CD14-positive monocyte (primary cell): ENCODE results near the gene UBTFL1. TPM values are rescaled to one million over a fixed set of nuclear protein-coding genes. Genes with fewer than 3 reads are reported as not detected.

Experiments
- DNase-seq, 3 donors: peaks; one replicate each; pipeline ENCODE4 v3.0.0-alpha.2; 2011 to 2022
- H2AFZ ChIP-seq: 2 replicates; pipeline ENCODE4 v1.6.0; 2012; ENCODE audit warnings: mild to moderate bottlenecking, low read depth, low read length, inconsistent platforms; ENCODE audit not compliant: insufficient read depth, poor library complexity, severe bottlenecking
- H3K27ac ChIP-seq, 2 donors: 1 replicate in 1 of 2; 2 replicates in 1 of 2; pipeline ENCODE4 v1.5.1; 2012 to 2013; ENCODE audit warnings: low read length in 2 of 2, control low read depth in 1 of 2, inconsistent platforms in 1 of 2, low read depth in 1 of 2, mild to moderate bottlenecking in 1 of 2
- H3K27me3 ChIP-seq, 2 donors: one replicate each; pipeline versions ENCODE4 v1.6.0 to v1.6.1; 2011 to 2013; ENCODE audit warnings: low read length in 2 of 2; ENCODE audit not compliant: control insufficient read depth in 2 of 2, insufficient read depth in 2 of 2
- H3K36me3 ChIP-seq, 2 donors: replicated peaks in 1 of 2; 1 replicate in 1 of 2; 2 replicates in 1 of 2; pipeline versions ENCODE4 v1.5.1 to v1.6.1; 2012 to 2013; ENCODE audit warnings: low read length in 2 of 2, control low read depth in 1 of 2, inconsistent platforms in 1 of 2, mild to moderate bottlenecking in 1 of 2; ENCODE audit not compliant: insufficient read depth in 2 of 2, control insufficient read depth in 1 of 2
- H3K4me1 ChIP-seq, 2 donors: 1 replicate in 1 of 2; 2 replicates in 1 of 2; pipeline versions ENCODE4 v1.5.1 to v1.6.1; 2012 to 2013; ENCODE audit warnings: low read length in 2 of 2, control low read depth in 1 of 2, inconsistent platforms in 1 of 2, mild to moderate bottlenecking in 1 of 2, moderate library complexity in 1 of 2; ENCODE audit not compliant: insufficient read depth in 2 of 2, control insufficient read depth in 1 of 2
- H3K4me2 ChIP-seq: replicated peaks from 2 replicates; pipeline ENCODE3; 2012; ENCODE audit warnings: low read length, moderate library complexity, mild to moderate bottlenecking; ENCODE audit not compliant: poor library complexity, severe bottlenecking; ENCODE audit errors: extremely low read depth
- H3K4me3 ChIP-seq, 3 experiments: fragments of 200-600 bp in 1 of 3; sonication (generic) in 1 of 3; replicated peaks in 1 of 3; 1 replicate in 2 of 3; 2 replicates in 1 of 3; pipeline ENCODE4 v1.5.1; 2011 to 2013; ENCODE audit warnings: low read length in 3 of 3, mild to moderate bottlenecking in 3 of 3, control low read depth in 2 of 3, low read depth in 2 of 3, inconsistent platforms in 1 of 3, moderate library complexity in 1 of 3
- H3K79me2 ChIP-seq: 2 replicates; pipeline ENCODE4 v1.6.0; 2012; ENCODE audit warnings: mild to moderate bottlenecking, control low read depth, inconsistent platforms, low read length, moderate library complexity; ENCODE audit not compliant: insufficient read depth
- H3K9ac ChIP-seq: 2 replicates; pipeline ENCODE4 v1.6.0; 2017; ENCODE audit warnings: low read length, mild to moderate bottlenecking; ENCODE audit not compliant: insufficient read depth, poor library complexity, severe bottlenecking
- H3K9me3 ChIP-seq, 2 donors: replicated peaks in 1 of 2; 1 replicate in 1 of 2; 2 replicates in 1 of 2; pipeline versions ENCODE4 v1.5.1 to v1.6.1; 2012 to 2013; ENCODE audit warnings: low read length in 2 of 2, control low read depth in 1 of 2; ENCODE audit not compliant: control insufficient read depth in 1 of 2, insufficient read depth in 1 of 2
- H4K20me1 ChIP-seq: 2 replicates; pipeline ENCODE4 v1.6.0; 2012; ENCODE audit warnings: mild to moderate bottlenecking, low read length, control low read depth, moderate library complexity; ENCODE audit not compliant: insufficient read depth
- H3K27ac Mint-ChIP-seq, 7 donors: one replicate each; pipeline ENCODE4 v1.8.0; 2020; ENCODE audit warnings: mild to moderate bottlenecking in 7 of 7, mixed read lengths in 7 of 7, moderate library complexity in 6 of 7, inconsistent platforms in 2 of 7
- H3K27me3 Mint-ChIP-seq, 3 donors: one replicate each; pipeline ENCODE4 v1.8.0; 2021 to 2022; ENCODE audit warnings: low read depth in 3 of 3, mild to moderate bottlenecking in 3 of 3, mixed read lengths in 3 of 3, moderate library complexity in 3 of 3, inconsistent platforms in 1 of 3
- H3K36me3 Mint-ChIP-seq, 2 donors: one replicate each; pipeline ENCODE4 v1.8.0; 2020; ENCODE audit warnings: mixed read lengths in 2 of 2, inconsistent platforms in 1 of 2, mild to moderate bottlenecking in 1 of 2
- H3K4me1 Mint-ChIP-seq: one replicate; pipeline ENCODE4 v1.8.0; 2020; ENCODE audit warnings: mild to moderate bottlenecking, mixed read lengths
- H3K4me3 Mint-ChIP-seq, 2 donors: one replicate each; pipeline ENCODE4 v1.8.0; 2020; ENCODE audit warnings: mild to moderate bottlenecking in 2 of 2, mixed read lengths in 2 of 2, moderate library complexity in 1 of 2
- H3K9me3 Mint-ChIP-seq, 7 donors: one replicate each; pipeline ENCODE4 v1.8.0; 2020 to 2022; ENCODE audit warnings: mixed read lengths in 7 of 7, mild to moderate bottlenecking in 6 of 7, moderate library complexity in 6 of 7, inconsistent platforms in 2 of 7
- WGBS: methylation state at CpG from one replicate; pipeline ENCODE4 v1.1.5; 2013; ENCODE audit warnings: missing lambda C conversion rate; ENCODE audit not compliant: insufficient coverage; 5-methylcytosine and 5-hydroxymethylcytosine counted together
- intact Hi-C, 2 donors: fragments of 100-400 bp; cut with micrococcal nuclease; formaldehyde crosslinking; loops; one replicate each; pipeline versions ENCODE4 v1.15.0 to v1.15.1; 2023
- polyA plus RNA-seq, 3 donors: library from polyadenylated mRNA; depleted of rRNA in 1 of 3; unstranded in 2 of 3; stranded (reverse) in 1 of 3; fragments of 300-500 nt in 2 of 3; fragments of >200 nt in 1 of 3; fragmentation: Illumina TruSeq in 2 of 3; gene quantifications; 1 replicate in 2 of 3; 2 replicates in 1 of 3; pipeline ENCODE4 v1.2.3, GENCODE V29; 2012 to 2021
- TF ChIP-seq, protein P1 (sequence below): fragments of 200-600 bp; IDR thresholded peaks from one replicate; pipeline ENCODE4 v1.8.0; 2022; ENCODE audit warnings: antibody characterized with exemption, mild to moderate bottlenecking

The UBTFL1 gene
- polyA plus RNA-seq, 3 donors: not detected

DNA sequence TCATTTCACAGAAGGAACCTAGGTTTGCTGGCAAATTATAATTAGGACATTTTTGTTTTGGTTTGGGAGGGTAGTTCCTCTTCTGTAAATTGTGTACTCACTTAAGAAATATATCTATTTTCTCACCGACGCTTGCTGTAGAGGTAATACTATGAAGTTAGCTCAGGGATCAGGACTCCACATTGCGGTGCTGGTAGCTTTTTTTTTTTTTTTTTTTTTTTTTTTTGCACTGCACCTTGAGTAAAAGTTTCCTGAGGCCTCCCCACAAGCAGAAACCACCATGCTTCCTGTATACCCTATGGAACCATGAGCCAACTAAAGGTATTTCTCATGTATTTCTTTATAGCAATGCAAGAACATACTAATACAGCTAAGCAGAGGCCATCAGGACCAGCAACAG is 14.7 kb downstream of the UBTFL1 start:
- Mint-ChIP-seq H3K4me3 (no peak overlapping the region), H3K36me3 (no peaks in the 10 kb centered on the region), H3K27ac (no peak overlapping the region), H3K4me1 (no peaks in the 10 kb centered on the region), H3K27me3 (no peaks in the 10 kb centered on the region), H3K9me3 (peaks cover 0 to 2% (median 0%) of the 10 kb centered on the region in 7 donors)
- H3K9ac ChIP-seq: no peak overlapping the region
- no peaks in the 10 kb centered on the region for H3K4me1 ChIP-seq
- no peak overlapping the region for H3K27ac ChIP-seq
- H3K27me3 ChIP-seq: no peaks in the 10 kb centered on the region
- H3K4me2 ChIP-seq: no peak overlapping the region
- no peaks in the 10 kb centered on the region for H3K9me3 ChIP-seq
- no peak for DNase-seq
- H3K36me3 ChIP-seq: no peaks in the 10 kb centered on the region
- WGBS: no CpG with 5 or more reads among the region's 3 CpGs
- intact Hi-C loops: no loop called here
- TF ChIP-seq, protein P1, sequence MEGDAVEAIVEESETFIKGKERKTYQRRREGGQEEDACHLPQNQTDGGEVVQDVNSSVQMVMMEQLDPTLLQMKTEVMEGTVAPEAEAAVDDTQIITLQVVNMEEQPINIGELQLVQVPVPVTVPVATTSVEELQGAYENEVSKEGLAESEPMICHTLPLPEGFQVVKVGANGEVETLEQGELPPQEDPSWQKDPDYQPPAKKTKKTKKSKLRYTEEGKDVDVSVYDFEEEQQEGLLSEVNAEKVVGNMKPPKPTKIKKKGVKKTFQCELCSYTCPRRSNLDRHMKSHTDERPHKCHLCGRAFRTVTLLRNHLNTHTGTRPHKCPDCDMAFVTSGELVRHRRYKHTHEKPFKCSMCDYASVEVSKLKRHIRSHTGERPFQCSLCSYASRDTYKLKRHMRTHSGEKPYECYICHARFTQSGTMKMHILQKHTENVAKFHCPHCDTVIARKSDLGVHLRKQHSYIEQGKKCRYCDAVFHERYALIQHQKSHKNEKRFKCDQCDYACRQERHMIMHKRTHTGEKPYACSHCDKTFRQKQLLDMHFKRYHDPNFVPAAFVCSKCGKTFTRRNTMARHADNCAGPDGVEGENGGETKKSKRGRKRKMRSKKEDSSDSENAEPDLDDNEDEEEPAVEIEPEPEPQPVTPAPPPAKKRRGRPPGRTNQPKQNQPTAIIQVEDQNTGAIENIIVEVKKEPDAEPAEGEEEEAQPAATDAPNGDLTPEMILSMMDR: no peak
- no peaks in the 10 kb centered on the region for H3K79me2 ChIP-seq
- H2AFZ ChIP-seq: no peak overlapping the region
- H3K4me3 ChIP-seq: no peak overlapping the region
- H4K20me1 ChIP-seq: no peaks in the 10 kb centered on the region

DNA sequence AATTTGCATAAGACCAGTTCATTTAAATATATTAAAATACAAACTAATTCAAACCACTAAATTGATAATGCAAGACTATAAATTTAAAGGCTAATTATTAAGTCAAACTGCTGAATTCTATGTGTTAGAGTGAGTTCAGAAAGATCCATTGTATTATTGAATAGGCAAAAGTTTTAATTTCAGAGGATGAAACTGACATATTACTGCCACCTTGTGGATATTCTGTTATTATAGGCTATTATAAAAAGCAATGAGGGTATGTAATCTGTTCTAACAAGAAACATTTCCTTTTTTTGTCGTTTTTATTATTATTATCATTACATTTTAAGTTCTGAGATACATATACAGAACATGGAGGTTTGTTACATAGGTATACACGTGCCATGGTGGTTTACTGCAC is 27.8 kb downstream of the UBTFL1 start:
- Histone ChIP-seq H3K4me2 (no peak overlapping the region), H4K20me1 (no peaks in the 10 kb centered on the region), H3K27me3 (no peaks in the 10 kb centered on the region), H3K27ac (no peak overlapping the region), H3K79me2 (no peaks in the 10 kb centered on the region), H3K9me3 (no peaks in the 10 kb centered on the region), H3K36me3 (no peaks in the 10 kb centered on the region), H2AFZ (no peak overlapping the region), H3K4me1 (no peaks in the 10 kb centered on the region), H3K4me3 (no peak overlapping the region), H3K9ac (no peak overlapping the region)
- intact Hi-C loops: no loop called here
- no peaks in the 10 kb centered on the region for H3K9me3 Mint-ChIP-seq
- TF ChIP-seq, protein P1: peak; percentile 24
- no peaks in the 10 kb centered on the region for H3K36me3 Mint-ChIP-seq
- no peak overlapping the region for H3K27ac Mint-ChIP-seq
- peaks cover 0 to 5% (median 3%) of the 10 kb centered on the region in 3 donors for H3K27me3 Mint-ChIP-seq
- WGBS: no CpG with 5 or more reads among the region's 2 CpGs
- H3K4me3 Mint-ChIP-seq: no peak overlapping the region
- no peak for DNase-seq
- H3K4me1 Mint-ChIP-seq: no peaks in the 10 kb centered on the region
